Colon (tissue), 2 donors: Measurements from ENCODE around the gene HES3.

ENCODE experiments used
- FAIRE-seq: peaks from 2 replicates; lab custom pipeline; 2012; peaks lifted over from hg19 to GRCh38; lab: Jason Lieb, UNC
- donor health status: control.
- donor health status: control.

Gene HES3

GRCh38 chr1:6281511-6282402 lies 37.8 kb downstream of the HES3 start:
- FAIRE-seq, result no peak

DNA sequence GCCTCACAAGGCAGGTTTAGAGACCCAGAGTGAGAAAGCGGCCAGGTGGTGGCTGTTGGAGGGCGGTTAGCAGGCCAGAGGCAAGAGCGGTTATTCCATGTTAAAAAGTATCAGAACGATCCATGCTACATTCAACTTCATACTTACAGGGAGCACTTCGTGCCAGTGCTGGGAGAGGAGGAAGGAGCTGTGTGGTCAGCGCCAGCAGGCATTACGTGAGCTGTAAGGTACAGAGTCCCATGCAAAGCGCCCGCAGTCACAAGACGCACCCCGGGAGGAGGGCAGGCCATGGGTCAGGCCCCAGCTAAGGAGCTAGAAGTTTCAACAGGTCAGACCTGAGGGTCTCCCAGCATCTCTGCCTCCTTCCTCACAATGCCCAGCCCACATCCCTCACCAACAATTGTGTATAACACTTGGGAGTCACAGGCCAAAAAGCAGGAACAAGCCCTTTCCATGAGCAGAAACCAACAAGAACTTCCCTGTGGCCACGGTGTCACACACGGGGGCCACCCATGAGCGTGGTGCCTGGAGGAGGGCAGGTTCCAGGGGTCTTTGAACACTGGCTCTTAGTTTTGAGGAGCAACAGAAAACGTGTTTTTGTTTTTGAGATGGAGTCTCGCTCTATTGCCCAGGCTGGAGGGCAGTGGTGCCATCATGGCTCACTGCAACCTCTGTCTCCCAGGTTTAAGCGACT lies 38.7 kb downstream of the HES3 start:
- no peak for FAIRE-seq

DNA sequence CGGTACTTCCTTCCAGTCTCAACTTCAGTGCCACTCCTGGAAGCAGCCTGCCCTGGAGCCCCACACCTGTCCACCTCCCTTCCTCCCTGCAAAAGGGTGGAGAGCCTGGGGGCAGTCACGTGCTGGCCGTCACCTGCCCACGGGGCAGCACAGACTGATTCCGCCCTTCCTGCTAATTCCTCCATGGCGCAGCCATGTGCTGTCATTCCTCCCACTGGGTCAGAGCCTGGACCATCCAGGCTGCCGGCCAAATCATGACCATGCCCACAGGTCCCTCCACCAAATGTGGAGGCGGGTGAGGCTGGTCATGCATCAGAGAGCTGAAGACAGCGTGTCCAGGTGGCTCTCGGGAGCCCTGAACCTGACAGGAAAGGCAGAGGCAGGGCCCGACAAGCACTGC lies 41.4 kb downstream of the HES3 start:
- no peak for FAIRE-seq

- no peak for FAIRE-seq
These were observed 42.3 kb downstream of the HES3 start for GRCh38 chr1:6286266-6286665.

GRCh38 chr1:6287029-6287428 lies 43.0 kb downstream of the HES3 start:
- no peak for FAIRE-seq

GRCh38 chr1:6287431-6287886 lies 43.5 kb downstream of the HES3 start:
- no peak for FAIRE-seq

DNA sequence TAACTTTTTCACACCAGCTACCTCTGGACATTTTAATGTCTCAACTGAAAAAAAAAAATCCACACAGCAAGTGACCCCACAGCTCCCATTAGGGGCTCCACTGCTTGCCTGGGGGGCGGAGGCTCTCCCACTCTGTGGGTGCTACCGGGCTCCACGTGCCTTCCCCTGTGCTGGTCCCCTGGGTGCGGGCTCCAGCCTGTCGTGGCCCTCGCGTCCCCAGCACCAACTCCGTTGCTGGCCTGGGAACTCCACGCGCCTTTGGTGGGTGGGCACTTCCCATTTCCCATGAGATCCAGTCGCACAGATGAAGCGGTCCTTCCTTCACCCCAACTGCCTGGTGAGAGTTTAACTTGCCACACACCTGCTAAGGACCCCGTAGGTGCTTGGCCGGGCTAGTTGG lies 44.0 kb downstream of the HES3 start:
- FAIRE-seq, result no peak

GRCh38 chr1:6288665-6289064 lies 44.7 kb downstream of the HES3 start:
- FAIRE-seq, result no peak

GRCh38 chr1:6292102-6292501 lies 48.1 kb downstream of the HES3 start:
- FAIRE-seq, result no peak

DNA sequence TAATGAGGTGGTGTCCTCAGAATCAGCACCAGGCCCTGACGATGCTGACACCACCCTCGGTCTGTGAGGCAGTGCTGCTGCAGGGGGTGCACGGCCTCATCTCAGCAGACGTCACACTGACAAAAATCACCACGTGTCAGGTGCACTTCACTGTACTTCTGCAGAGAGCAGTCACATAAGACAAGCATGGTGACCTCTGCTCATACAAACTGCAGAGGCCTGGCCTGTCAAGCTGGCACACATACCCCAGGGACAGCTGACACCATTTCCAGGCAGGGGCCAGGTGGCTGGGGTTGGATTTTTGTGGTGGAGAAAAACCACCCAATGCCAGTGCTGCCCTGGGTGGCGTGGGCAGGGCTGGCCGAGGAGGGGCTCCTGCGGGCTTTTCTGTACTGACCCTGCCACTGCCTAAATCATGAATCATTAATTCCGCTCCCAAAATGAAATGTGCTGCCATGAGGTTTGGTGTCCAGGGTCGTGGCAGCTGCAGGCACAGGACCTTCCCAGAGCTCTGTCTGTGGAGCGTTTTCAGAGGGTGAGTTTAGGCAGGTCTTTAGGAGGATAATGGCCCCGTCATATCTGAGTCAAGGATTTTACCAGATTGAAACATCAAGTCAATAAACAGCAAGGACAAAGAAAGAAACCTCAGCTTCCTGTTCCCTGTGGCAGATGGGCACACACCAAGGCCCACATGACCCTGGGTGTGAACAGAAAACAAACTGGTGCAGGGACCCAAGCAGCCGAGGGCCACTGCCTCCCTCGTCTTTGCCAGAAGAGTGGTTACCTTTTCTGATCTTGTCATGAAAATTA lies 50.3 kb downstream of the HES3 start:
- FAIRE-seq, result no peak

- FAIRE-seq, result no peak
These were observed 51.0 kb downstream of the HES3 start for GRCh38 chr1:6294890-6295556.
